ENCODE results near the gene SLC26A9.

SLC26A9 gene

GRCh38 chr1:205929496-205930194, 13.6 kb downstream of the SLC26A9 start:
- H3K4me3 ChIP-seq = no peak overlapping the region
- intact Hi-C loops (cut with DNase I; ENCODE audit: low total_unique reads) = loop anchor here (10.0 kb wide), 1 partner anchor 185 kb away; the partner anchor contains the start of gene AVPR1B
- no peak overlapping the region for H3K27ac ChIP-seq
- no peaks in the 10 kb centered on the region for H3K36me3 ChIP-seq
- DNase-seq = no peak
- H3K9me3 ChIP-seq = no peaks in the 10 kb centered on the region
- H3K27me3 ChIP-seq = peaks cover 0 to 2% of the 10 kb centered on the region in 2 donors
- H3K4me1 ChIP-seq = peaks cover 0 to 5% (median 0%) of the 10 kb centered on the region in 4 donors
- TF ChIP-seq CTCF (IDR thresholded peaks at IDR 0.05) = no peak

DNA sequence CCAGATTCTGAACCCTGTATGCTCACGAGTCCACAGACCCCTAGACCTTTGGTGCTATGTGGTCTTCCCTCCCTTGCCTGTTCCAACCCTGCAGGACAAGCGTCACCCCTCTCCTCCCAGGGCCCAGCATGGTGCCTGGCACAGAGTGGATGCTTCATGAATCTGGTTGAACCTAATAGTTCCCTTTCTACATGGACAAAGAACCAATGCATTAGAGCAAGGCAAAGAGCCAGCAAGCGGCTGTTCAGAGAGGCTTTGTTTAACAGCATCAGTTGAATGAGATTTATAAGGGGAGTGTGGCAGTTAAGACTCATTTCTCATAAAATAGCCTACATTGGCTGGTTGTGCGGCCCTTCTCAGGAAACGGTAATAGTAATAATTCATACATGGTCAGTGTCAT, 14.9 kb downstream of the SLC26A9 start:
- intact Hi-C loops (cut with DNase I; ENCODE audit: low total_unique reads) = loop anchor here (10.0 kb wide), 1 partner anchor 186 kb away; the partner anchor contains the start of gene AVPR1B
- H3K9me3 ChIP-seq = no peaks in the 10 kb centered on the region
- H3K36me3 ChIP-seq = no peaks in the 10 kb centered on the region
- no peak overlapping the region for H3K27ac ChIP-seq
- DNase-seq = no peak
- H3K4me1 ChIP-seq = no peaks in the 10 kb centered on the region
- peaks cover 0 to 2% of the 10 kb centered on the region in 2 donors for H3K27me3 ChIP-seq
- no peak overlapping the region for H3K4me3 ChIP-seq
- TF ChIP-seq CTCF (IDR thresholded peaks at IDR 0.05) = no peak

DNA sequence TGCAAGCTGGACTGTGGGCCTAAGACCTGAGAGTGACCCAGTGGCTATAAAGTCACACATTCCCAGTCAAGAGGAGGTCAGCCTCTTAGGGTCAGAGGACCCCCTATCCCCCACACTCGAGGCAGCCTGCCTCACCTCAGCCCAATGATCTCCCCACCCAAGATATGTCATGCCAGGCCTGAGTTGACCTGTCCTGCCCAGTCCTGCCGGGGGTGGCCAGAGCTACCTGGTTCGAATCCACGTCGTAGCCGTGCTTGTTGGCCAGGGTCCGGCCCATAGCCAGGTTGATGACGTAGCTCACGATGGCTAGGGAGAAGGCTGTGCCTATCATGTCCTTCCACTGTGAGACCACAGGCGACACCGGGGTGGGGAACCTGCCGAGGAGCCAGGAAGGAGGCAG, 15.6 kb downstream of the SLC26A9 start:
- no peaks in the 10 kb centered on the region for H3K4me1 ChIP-seq
- intact Hi-C loops (cut with DNase I; ENCODE audit: low total_unique reads) = loop anchor here (10.0 kb wide), 1 partner anchor 187 kb away; the partner anchor contains the start of gene AVPR1B

GRCh38 chr1:205927247-205927646, 16.0 kb downstream of the SLC26A9 start:
- intact Hi-C loops (cut with DNase I; ENCODE audit: low total_unique reads) = loop anchor here (10.0 kb wide), 1 partner anchor 188 kb away; the partner anchor contains the start of gene AVPR1B
- H3K4me3 ChIP-seq = no peak overlapping the region
- H3K4me1 ChIP-seq = no peaks in the 10 kb centered on the region
- H3K27ac ChIP-seq = no peak overlapping the region
- TF ChIP-seq CTCF (IDR thresholded peaks at IDR 0.05) = no peak
- H3K9me3 ChIP-seq = no peaks in the 10 kb centered on the region
- DNase-seq = no peak
- no peaks in the 10 kb centered on the region for H3K36me3 ChIP-seq
- peaks cover 0 to 2% of the 10 kb centered on the region in 2 donors for H3K27me3 ChIP-seq

More for the DNA sequence above, 15.6 kb downstream of the SLC26A9 start:
- no peak overlapping the region for H3K27ac ChIP-seq
- H3K9me3 ChIP-seq = no peaks in the 10 kb centered on the region
- H3K36me3 ChIP-seq = no peaks in the 10 kb centered on the region
- H3K27me3 ChIP-seq = peaks cover 0 to 2% of the 10 kb centered on the region in 2 donors
- DNase-seq = peak in 1 of 2 donors; percentile 58
- no peak for TF ChIP-seq CTCF (IDR thresholded peaks at IDR 0.05)
- no peak overlapping the region for H3K4me3 ChIP-seq

GRCh38 chr1:205926636-205927035, 16.6 kb downstream of the SLC26A9 start:
- H3K27ac ChIP-seq = no peak overlapping the region
- no peak overlapping the region for H3K4me3 ChIP-seq
- intact Hi-C loops (cut with DNase I; ENCODE audit: low total_unique reads) = loop anchor here (10.0 kb wide), 1 partner anchor 188 kb away; the partner anchor contains the start of gene AVPR1B
- no peaks in the 10 kb centered on the region for H3K4me1 ChIP-seq
- H3K36me3 ChIP-seq = no peaks in the 10 kb centered on the region
- TF ChIP-seq CTCF (IDR thresholded peaks at IDR 0.05) = no peak
- no peaks in the 10 kb centered on the region for H3K9me3 ChIP-seq
- H3K27me3 ChIP-seq = peaks cover 0 to 2% of the 10 kb centered on the region in 2 donors
- peak in 1 of 2 donors; percentile 48 for DNase-seq
